Stomach (tissue), 4 donors: Measurements from ENCODE around the gene MACROD1.

Source experiments
- CTCF ChIP-seq, 7 experiments: fragments of 450-650 bp in 4 of 7; fragments of 200-600 bp in 3 of 7; sonication (generic) in 3 of 7; IDR thresholded peaks; one replicate each; pipeline ENCODE4 v1.5.1; 2016 to 2019; ENCODE audit warnings: antibody characterized with exemption in 7 of 7, control low read depth in 2 of 7, mild to moderate bottlenecking in 1 of 7
- EP300 ChIP-seq: sonication (generic); formaldehyde crosslinking; IDR thresholded peaks from one replicate; pipeline ENCODE4 v1.6.1; 2017; ENCODE audit warnings: antibody characterized with exemption
- POLR2A ChIP-seq, 4 donors: fragments of 450-650 bp; IDR thresholded peaks; one replicate each; pipeline ENCODE4 v1.6.1; 2016; ENCODE audit warnings: antibody characterized with exemption in 4 of 4, control low read depth in 2 of 4, mild to moderate bottlenecking in 1 of 4, moderate library complexity in 1 of 4
- POLR2AphosphoS5 ChIP-seq, 3 donors: sonication (generic); formaldehyde crosslinking; IDR thresholded peaks; one replicate each; pipeline ENCODE4 v1.6.1; 2016; ENCODE audit warnings: antibody characterized with exemption in 3 of 3

GRCh38 chr11:64009710-64010109 is 156.2 kb downstream of the MACROD1 start:
- TF ChIP-seq POLR2A (IDR thresholded peaks at IDR 0.05), result no peak
- TF ChIP-seq CTCF (IDR thresholded peaks at IDR 0.05), result no peak
- TF ChIP-seq EP300, result no peak
- TF ChIP-seq POLR2AphosphoS5 (IDR thresholded peaks at IDR 0.05), result no peak
